NCI-H2196 (cell line): ENCODE results near the gene INO80E.
A peak's percentile ranks its signal among the peaks of the same experiment; 100 is the strongest.

Experiments used
- DNase-seq: peaks from one replicate; lab custom pipeline; 2025; ENCODE audit not compliant: unreplicated experiment; lab: John Stamatoyannopoulos, UW

INO80E gene

GRCh38 chr16:29992344-29992967, 3.6 kb upstream of the INO80E start:
- peak; percentile 68 for DNase-seq

- no peak for DNase-seq
Measured at GRCh38 chr16:29993191-29993902, 2.7 kb upstream of the INO80E start.

GRCh38 chr16:29993903-29994599, 2.0 kb upstream of the INO80E start:
- DNase-seq, result no peak

GRCh38 chr16:29994600-29995323, 1.3 kb upstream of the INO80E start:
- no peak for DNase-seq

GRCh38 chr16:29995324-29995910, 624 bp upstream of the INO80E start, which contains the start of gene HIRIP3:
TSS of gene HIRIP3 (minus strand) at chr16:29995617. CDS start at chr16:29995605, 12 bp downstream.
- peak; percentile 92 for DNase-seq

GRCh38 chr16:29996766-29997250, 767 bp downstream of the INO80E start:
- DNase-seq, result no peak

- DNase-seq, result no peak
Measured at GRCh38 chr16:29999605-30000004, 3.6 kb downstream of the INO80E start.

- no peak for DNase-seq
Measured at GRCh38 chr16:30000735-30001631, 4.9 kb downstream of the INO80E start.

- no peak for DNase-seq
Measured at GRCh38 chr16:30002614-30003346, 6.7 kb downstream of the INO80E start.

GRCh38 chr16:30003670-30004423, 7.8 kb downstream of the INO80E start:
- DNase-seq, result peak; percentile 80

GRCh38 chr16:30004424-30004776, 8.4 kb downstream of the INO80E start:
- DNase-seq, result peak; percentile 80

GRCh38 chr16:30004811-30005242, 8.8 kb downstream of the INO80E start:
- peak; percentile 67 for DNase-seq

- DNase-seq, result peak; percentile 66
Measured at GRCh38 chr16:30005341-30006094, 9.5 kb downstream of the INO80E start.

GRCh38 chr16:30006095-30006473, 10.0 kb downstream of the INO80E start:
- DNase-seq, result no peak

GRCh38 chr16:30006659-30007377, 10.8 kb downstream of the INO80E start:
- DNase-seq, result no peak

- DNase-seq, result no peak
Measured at GRCh38 chr16:30007378-30007895, 11.4 kb downstream of the INO80E start.
